ENCODE data around the gene NRTN.
A peak's percentile ranks its signal among the peaks of the same experiment; 100 is the strongest.

DNA sequence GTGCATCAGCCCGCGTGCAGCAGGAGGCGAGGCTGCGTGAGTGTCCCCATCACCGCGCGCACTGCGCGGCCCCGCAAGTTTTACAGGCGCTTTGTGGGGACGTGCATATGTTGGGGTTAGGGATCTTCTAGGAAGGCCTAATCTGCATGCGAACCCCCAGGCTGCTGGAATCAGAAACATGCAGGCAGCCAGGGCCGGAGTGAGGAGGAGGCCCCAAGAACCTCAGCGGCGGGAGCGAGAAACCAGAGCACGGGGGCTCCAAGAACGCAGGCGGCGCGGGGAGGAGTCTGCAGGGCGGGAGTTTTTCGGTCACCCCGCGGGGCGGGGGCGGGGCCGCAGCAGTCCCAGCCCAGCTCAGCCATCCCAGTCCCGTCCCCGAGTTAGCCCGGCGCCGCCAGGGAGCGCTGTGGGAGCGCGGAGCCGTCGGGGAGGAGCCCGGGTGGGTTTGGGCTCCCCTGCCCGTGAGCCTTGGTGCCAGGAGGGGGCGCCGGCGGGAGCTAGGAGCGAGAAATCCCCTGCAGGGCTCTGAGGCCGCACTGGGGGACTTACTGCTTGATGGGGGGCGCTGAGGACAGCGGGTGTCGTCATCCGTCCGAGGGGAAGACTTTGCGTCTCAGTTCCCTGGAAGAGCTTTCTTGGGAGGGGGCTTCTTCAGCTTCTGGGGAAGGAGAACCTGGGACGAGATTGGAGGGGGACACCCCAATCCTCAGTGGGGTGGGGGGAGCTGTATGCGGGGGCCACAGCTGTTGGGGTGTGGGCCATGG lies 933 bp upstream of the NRTN start:
- TF ChIP-seq NFIC (IDR thresholded peaks at IDR 0.05; ENCODE audit: low read length) = no peak
- TF ChIP-seq RFX5 (IDR thresholded peaks at IDR 0.05; ENCODE audit: low read depth, low read length) = no peak
- peak; percentile 59; the same call in 1 of the 3 replicates for TF ChIP-seq MXI1 (IDR thresholded peaks at IDR 0.05; ENCODE audit: borderline replicate concordance, low read depth, low read length)
- no peak for TF ChIP-seq EHMT2 (IDR thresholded peaks at IDR 0.05; ENCODE audit: borderline replicate concordance, low read depth, low read length)
